Neutrophil (primary cell): ENCODE data around the gene YEATS2.

Experiments used
- H3K27ac ChIP-seq: fragments of 200-600 bp; sonication (generic); 2 replicates; pipeline ENCODE4 v1.5.1; 2016; ENCODE audit warnings: mild to moderate bottlenecking, moderate library complexity
- H3K27me3 ChIP-seq: fragments of 200-600 bp; sonication (generic); 2 replicates; pipeline ENCODE4 v1.6.0; 2016; ENCODE audit warnings: mild to moderate bottlenecking
- H3K36me3 ChIP-seq: fragments of 200-600 bp; sonication (generic); 2 replicates; pipeline ENCODE4 v1.5.1; 2017
- H3K4me1 ChIP-seq, 2 experiments: fragments of 200-600 bp in 1 of 2; sonication (generic) in 1 of 2; 1 replicate in 1 of 2; 2 replicates in 1 of 2; pipeline versions ENCODE4 v1.5.1 to v1.6.1; 2013 to 2016; ENCODE audit warnings: low read depth in 1 of 2, low read length in 1 of 2, mild to moderate bottlenecking in 1 of 2, moderate library complexity in 1 of 2; ENCODE audit not compliant: control insufficient read depth in 1 of 2, insufficient read depth in 1 of 2
- H3K4me3 ChIP-seq, 2 experiments: fragments of 200-600 bp in 1 of 2; sonication (generic) in 1 of 2; 1 replicate in 1 of 2; 2 replicates in 1 of 2; pipeline ENCODE4 v1.5.1; 2013 to 2016; ENCODE audit warnings: low read depth in 1 of 2, low read length in 1 of 2, mild to moderate bottlenecking in 1 of 2, moderate library complexity in 1 of 2
- H3K9me3 ChIP-seq: fragments of 200-600 bp; sonication (generic); 2 replicates; pipeline ENCODE4 v1.5.1; 2016
- TF ChIP-seq, protein P1 (sequence below): fragments of 200-600 bp; sonication (generic); IDR thresholded peaks from 2 replicates; pipeline ENCODE4 v1.5.1; 2016; ENCODE audit warnings: antibody characterized with exemption

YEATS2 gene

DNA sequence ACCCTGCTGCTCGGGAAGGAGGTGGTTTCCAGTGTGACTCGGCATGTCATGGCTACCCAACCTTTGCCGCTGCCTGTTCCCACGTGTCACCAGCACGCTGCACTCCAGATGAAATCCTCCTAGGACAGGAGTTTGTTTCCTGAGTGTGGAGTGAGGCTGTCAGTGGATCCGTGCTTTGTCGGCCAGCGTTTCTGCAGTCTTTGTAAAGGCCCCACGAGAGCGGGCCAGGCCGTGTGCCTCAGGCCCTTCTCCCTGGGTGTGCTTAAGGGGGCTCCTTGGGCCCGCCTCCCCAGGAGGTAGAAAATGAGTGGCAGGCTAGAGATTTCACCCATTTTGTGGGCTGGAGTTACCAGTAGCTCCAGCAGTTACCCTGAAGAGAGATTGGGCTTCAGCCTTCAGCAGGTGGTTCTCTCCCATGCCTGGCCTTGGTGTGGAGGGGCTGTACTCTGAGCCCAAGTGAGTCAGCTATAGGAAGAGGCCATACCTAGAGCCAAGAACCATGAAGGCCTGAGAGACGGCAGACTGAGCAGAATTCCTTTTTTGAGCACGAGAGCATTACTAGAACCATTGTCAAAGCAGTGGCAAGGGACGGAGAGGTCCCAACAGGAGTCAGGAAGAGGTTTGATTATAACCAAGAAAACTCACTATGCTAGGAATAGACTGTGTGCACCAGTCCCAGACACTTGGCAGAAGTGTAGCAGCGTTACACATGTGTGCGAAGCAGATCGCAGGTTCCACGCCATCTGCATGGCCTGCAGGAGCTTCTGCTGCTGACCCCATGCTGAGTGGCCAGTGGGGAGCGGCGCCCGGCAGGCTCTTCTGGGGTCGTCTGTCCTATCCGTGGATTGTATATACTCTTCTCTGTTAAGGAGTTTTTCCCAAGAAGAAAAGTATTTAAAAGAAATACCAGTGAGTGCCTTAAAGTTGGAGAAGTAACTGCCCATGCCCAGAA is 113.3 kb downstream of the YEATS2 start:
- Histone ChIP-seq H3K4me1 (no peaks in the 10 kb centered on the region), H3K27me3 (no peaks in the 10 kb centered on the region), H3K9me3 (no peaks in the 10 kb centered on the region), H3K36me3 (peaks cover 65% of the 10 kb centered on the region), H3K27ac (no peak overlapping the region), H3K4me3 (no peak overlapping the region)
- TF ChIP-seq, protein P1, sequence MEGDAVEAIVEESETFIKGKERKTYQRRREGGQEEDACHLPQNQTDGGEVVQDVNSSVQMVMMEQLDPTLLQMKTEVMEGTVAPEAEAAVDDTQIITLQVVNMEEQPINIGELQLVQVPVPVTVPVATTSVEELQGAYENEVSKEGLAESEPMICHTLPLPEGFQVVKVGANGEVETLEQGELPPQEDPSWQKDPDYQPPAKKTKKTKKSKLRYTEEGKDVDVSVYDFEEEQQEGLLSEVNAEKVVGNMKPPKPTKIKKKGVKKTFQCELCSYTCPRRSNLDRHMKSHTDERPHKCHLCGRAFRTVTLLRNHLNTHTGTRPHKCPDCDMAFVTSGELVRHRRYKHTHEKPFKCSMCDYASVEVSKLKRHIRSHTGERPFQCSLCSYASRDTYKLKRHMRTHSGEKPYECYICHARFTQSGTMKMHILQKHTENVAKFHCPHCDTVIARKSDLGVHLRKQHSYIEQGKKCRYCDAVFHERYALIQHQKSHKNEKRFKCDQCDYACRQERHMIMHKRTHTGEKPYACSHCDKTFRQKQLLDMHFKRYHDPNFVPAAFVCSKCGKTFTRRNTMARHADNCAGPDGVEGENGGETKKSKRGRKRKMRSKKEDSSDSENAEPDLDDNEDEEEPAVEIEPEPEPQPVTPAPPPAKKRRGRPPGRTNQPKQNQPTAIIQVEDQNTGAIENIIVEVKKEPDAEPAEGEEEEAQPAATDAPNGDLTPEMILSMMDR = no peak

DNA sequence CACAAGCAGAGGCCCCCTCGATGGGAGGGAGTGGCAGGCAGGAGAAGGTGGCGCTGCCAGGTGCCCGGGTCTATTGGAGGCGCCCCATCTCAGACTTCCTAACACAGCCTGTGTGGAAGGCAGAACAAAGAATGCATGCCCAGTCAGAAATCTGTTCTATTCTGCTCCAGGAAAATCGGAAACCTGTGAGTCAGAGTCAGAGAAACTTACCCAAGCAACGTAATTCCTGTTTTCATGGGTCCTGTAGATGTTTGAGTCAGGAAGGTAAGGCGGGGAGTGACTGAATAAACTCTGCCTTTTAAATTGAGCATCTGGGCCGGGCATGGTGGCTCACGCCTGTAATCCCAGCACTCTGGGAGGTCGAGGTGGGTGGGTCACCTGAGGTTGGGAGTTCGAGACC is 114.0 kb downstream of the YEATS2 start:
- Histone ChIP-seq H3K27me3 (no peaks in the 10 kb centered on the region), H3K9me3 (no peaks in the 10 kb centered on the region), H3K4me3 (no peak overlapping the region), H3K27ac (no peak overlapping the region), H3K36me3 (peaks cover 64% of the 10 kb centered on the region), H3K4me1 (no peaks in the 10 kb centered on the region)
- TF ChIP-seq, protein P1 = no peak

DNA sequence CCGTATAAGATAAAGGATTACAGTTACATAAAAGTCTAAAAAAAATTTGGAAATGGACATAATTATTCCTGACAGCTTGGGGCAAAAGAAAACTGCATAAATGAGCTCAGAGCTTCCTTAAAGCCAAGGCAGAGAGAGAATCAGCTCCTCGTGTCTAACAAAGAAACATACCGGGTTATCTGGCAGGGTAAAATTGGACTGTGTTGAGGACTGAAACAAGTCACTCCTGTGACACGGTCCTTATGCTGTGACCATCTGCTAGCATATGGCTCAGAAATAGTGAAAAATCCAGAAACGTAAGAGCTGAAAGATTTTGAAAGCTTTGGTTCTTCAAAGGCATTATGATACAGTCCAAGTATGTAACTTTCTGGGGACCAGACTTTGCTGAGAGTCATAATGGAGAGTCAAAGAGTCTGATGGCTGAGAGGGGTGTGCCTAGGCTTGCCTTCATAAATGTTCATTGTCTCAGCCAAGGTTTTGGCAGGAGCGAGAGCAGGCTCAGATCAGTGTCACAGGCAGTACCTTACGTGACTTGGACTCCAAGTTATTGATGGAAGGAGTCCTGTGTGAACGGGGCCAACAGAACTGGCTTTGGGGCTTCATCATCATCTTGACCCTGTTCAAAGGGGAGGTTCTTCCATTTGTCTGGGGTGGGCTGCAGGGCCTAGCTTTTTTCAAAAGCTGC is 115.3 kb downstream of the YEATS2 start:
- H3K4me3 ChIP-seq = no peak overlapping the region
- H3K27ac ChIP-seq = no peak overlapping the region
- TF ChIP-seq, protein P1 = no peak

DNA sequence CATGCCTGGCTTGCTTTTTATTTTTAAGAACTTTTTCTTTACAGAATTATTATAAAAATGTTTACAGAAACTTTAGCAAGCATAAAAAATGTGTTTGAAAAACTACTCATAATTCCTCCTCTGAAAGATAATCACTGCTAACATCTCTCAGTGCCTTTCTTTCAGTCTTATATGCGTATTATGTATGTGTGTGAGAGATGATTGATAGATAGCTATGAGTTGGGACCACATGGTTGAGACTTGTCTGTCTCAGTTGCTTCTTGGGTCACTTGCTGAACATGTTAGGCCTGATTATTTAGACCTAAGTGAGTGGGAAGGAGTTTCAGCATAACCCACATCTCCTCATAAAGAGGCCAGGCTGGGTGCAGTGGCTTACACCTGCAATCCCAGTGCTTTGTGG is 116.6 kb downstream of the YEATS2 start:
- H3K36me3 ChIP-seq = peaks cover 45% of the 10 kb centered on the region
- H3K27ac ChIP-seq = no peak overlapping the region
- TF ChIP-seq, protein P1 = no peak
- H3K4me1 ChIP-seq = no peaks in the 10 kb centered on the region
- H3K4me3 ChIP-seq = no peak overlapping the region
- no peaks in the 10 kb centered on the region for H3K27me3 ChIP-seq
- no peaks in the 10 kb centered on the region for H3K9me3 ChIP-seq

More for the DNA sequence above, 115.3 kb downstream of the YEATS2 start:
- Histone ChIP-seq H3K4me1 (no peaks in the 10 kb centered on the region), H3K9me3 (no peaks in the 10 kb centered on the region), H3K36me3 (peaks cover 56% of the 10 kb centered on the region), H3K27me3 (no peaks in the 10 kb centered on the region)

DNA sequence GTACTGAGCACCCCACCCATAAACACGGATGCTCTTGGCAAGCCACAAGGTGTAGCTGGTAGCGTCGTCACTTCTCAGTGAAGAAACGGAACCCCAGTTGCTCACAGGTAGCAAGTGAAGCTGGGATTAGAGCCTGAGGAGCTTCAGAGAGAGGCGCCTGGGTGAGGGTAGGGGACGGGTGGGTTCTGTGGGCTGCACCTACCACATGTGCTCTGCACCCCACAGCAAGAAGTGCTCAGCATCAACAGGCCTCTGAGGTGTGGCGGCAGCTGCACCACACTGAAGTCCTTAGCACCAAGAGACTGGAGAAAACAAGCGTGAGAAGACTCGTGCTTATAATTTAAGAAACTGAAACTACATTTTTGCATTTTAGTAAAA is 118.0 kb downstream of the YEATS2 start:
- no peaks in the 10 kb centered on the region for H3K27me3 ChIP-seq
- no peaks in the 10 kb centered on the region for H3K4me1 ChIP-seq
- peaks cover 33% of the 10 kb centered on the region for H3K36me3 ChIP-seq
- TF ChIP-seq, protein P1 = no peak
- H3K4me3 ChIP-seq = no peak overlapping the region
- H3K9me3 ChIP-seq = no peaks in the 10 kb centered on the region
- no peak overlapping the region for H3K27ac ChIP-seq
